K562 (cell line): ENCODE results near the gene EIF3K. TPM values are rescaled to one million over a fixed set of nuclear protein-coding genes. Genes with fewer than 3 reads are reported as not detected.

Source experiments
- CEBPZ ChIP-seq: fragments of 150-350 bp; IDR thresholded peaks from 2 replicates; pipeline ENCODE4 v1.6.1; 2014; ENCODE audit warnings: low read depth, mild to moderate bottlenecking, low read length, borderline replicate concordance
- CUX1 ChIP-seq: fragments of 200-800 bp; sonication (Bioruptor generic); IDR thresholded peaks from 2 replicates; pipeline ENCODE4 v1.6.1; 2016; ENCODE audit warnings: missing genetic modification characterization, missing compliant biosample characterization
- HLTF ChIP-seq: fragments of 450-650 bp; IDR thresholded peaks from 2 replicates; pipeline ENCODE4 v1.6.1; 2016
- MBD1 ChIP-seq: fragments of 250-450 bp; sonication (Bioruptor Pico); IDR thresholded peaks from 2 replicates; pipeline ENCODE4 v1.8.0; 2022; ENCODE audit warnings: inconsistent platforms
- NBN ChIP-seq: fragments of 450-650 bp; IDR thresholded peaks from 2 replicates; pipeline ENCODE4 v1.6.1; 2016; ENCODE audit warnings: low read depth, mild to moderate bottlenecking
- NCOA6 ChIP-seq: fragments of 450-650 bp; IDR thresholded peaks from 2 replicates; pipeline ENCODE4 v1.6.1; 2017; ENCODE audit warnings: mild to moderate bottlenecking
- ZBTB43 ChIP-seq: sonication (generic); formaldehyde crosslinking; IDR thresholded peaks from 2 replicates; pipeline ENCODE4 v1.8.0; 2023; ENCODE audit warnings: mild to moderate bottlenecking, missing genetic modification reagents
- ZNF282 ChIP-seq: sonication (generic); formaldehyde crosslinking; IDR thresholded peaks from 2 replicates; pipeline ENCODE4 v1.8.1; 2023; ENCODE audit warnings: missing genetic modification reagents
- ZNF316 ChIP-seq: fragments of 450-650 bp; IDR thresholded peaks from 2 replicates; pipeline ENCODE4 v1.6.1; 2016
- ZNF398 ChIP-seq: fragments of 250-450 bp; sonication (Bioruptor Pico); IDR thresholded peaks from 2 replicates; pipeline ENCODE4 v1.8.0; 2021; ENCODE audit warnings: moderate library complexity, mild to moderate bottlenecking, inconsistent platforms
- ZNF512 ChIP-seq: IDR thresholded peaks from 2 replicates; pipeline ENCODE4 v1.6.1; 2016; ENCODE audit warnings: missing genetic modification characterization, missing compliant biosample characterization
- polyA plus RNA-seq, 8 experiments: library from polyadenylated mRNA; depleted of rRNA in 4 of 8; stranded (reverse) in 5 of 8; unstranded in 3 of 8; fragments of >200 nt; fragmentation: Nextera tagmentation in 2 of 8; fragmentation: Illumina TruSeq in 1 of 8; extraction: Ambion mirVana in 2 of 8; extraction: Trizol in 1 of 8; gene quantifications; 2 replicates each; pipeline versions ENCODE4 v1.2.1 to v1.2.3, GENCODE V29; 2011 to 2014; ENCODE audit warnings: inconsistent platforms in 1 of 8, missing spikeins in 1 of 8
- total RNA-seq, 7 experiments: library from RNA; depleted of rRNA in 6 of 7; stranded (reverse); fragments of >200 nt in 6 of 7; fragmentation: Illumina TruSeq in 2 of 7; extraction: Trizol in 2 of 7; gene quantifications; 2 replicates each; pipeline versions ENCODE4 v1.2.1 to v1.2.3, GENCODE V29; 2011 to 2021; ENCODE audit warnings: low replicate concordance in 1 of 7

Gene EIF3K
- total and polyA plus RNA-seq, 9 of the 15 experiments (the other 6 are each of a cell fraction or from before 2014, with no cell fraction given), result 387 to 1,827 (median 733) TPM

- TF ChIP-seq CEBPZ, result no peak
- TF ChIP-seq ZNF282, result no peak
- TF ChIP-seq CUX1 (CRISPR knock-in tag), result no peak
- no peak for TF ChIP-seq ZNF398 (CRISPR knock-in tag)
- no peak for TF ChIP-seq NBN
- TF ChIP-seq ZNF512 (tag), result no peak
- no peak for TF ChIP-seq ZNF316
- no peak for TF ChIP-seq ZBTB43 (CRISPR knock-in tag)
- TF ChIP-seq NCOA6, result no peak
- no peak for TF ChIP-seq MBD1
- no peak for TF ChIP-seq HLTF
These were observed 28.5 kb downstream of the EIF3K start, which contains the start of gene ACTN4 (continued) for GRCh38 chr19:38647368-38647965.
